GM21515 (cell line): Measurements from ENCODE around the gene RUNX3.

Experiments
- ATAC-seq: cut with Tn5 transposase; IDR thresholded peaks from one replicate; pipeline ENCODE4 v1.9.1; 2021; ENCODE audit not compliant: unreplicated experiment

The RUNX3 gene

GRCh38 chr1:24888971-24889676, 41.0 kb downstream of the RUNX3 start:
- ATAC-seq, result no peak

GRCh38 chr1:24888061-24888970, 41.8 kb downstream of the RUNX3 start:
- ATAC-seq, result no peak

- ATAC-seq, result no peak
Observed at GRCh38 chr1:24886241-24886640, 43.8 kb downstream of the RUNX3 start.

GRCh38 chr1:24884751-24885150, 45.3 kb downstream of the RUNX3 start:
- no peak for ATAC-seq

GRCh38 chr1:24881034-24881433, 49.0 kb downstream of the RUNX3 start:
- ATAC-seq, result no peak

GRCh38 chr1:24878775-24879742, 51.0 kb downstream of the RUNX3 start:
- ATAC-seq, result no peak

GRCh38 chr1:24878045-24878444, 52.0 kb downstream of the RUNX3 start:
- ATAC-seq, result no peak

- ATAC-seq, result no peak
Observed at GRCh38 chr1:24875991-24876506, 54.0 kb downstream of the RUNX3 start.

- ATAC-seq, result no peak
Observed at GRCh38 chr1:24875257-24875656, 54.8 kb downstream of the RUNX3 start.

GRCh38 chr1:24874611-24875234, 55.4 kb downstream of the RUNX3 start:
- ATAC-seq, result no peak

GRCh38 chr1:24874056-24874455, 56.0 kb downstream of the RUNX3 start:
- no peak for ATAC-seq

- no peak for ATAC-seq
Observed at GRCh38 chr1:24873148-24873547, 56.9 kb downstream of the RUNX3 start.

- no peak for ATAC-seq
Observed at GRCh38 chr1:24872061-24872850, 57.8 kb downstream of the RUNX3 start.

GRCh38 chr1:24871306-24871901, 58.7 kb downstream of the RUNX3 start:
- no peak for ATAC-seq

GRCh38 chr1:24870551-24871195, 59.4 kb downstream of the RUNX3 start:
- ATAC-seq, result no peak

- ATAC-seq, result no peak
Observed at GRCh38 chr1:24868016-24868875, 61.8 kb downstream of the RUNX3 start.

GRCh38 chr1:24867084-24867870, 62.8 kb downstream of the RUNX3 start:
- no peak for ATAC-seq
